ENCODE measurements around the gene SETBP1.

Gene SETBP1

DNA sequence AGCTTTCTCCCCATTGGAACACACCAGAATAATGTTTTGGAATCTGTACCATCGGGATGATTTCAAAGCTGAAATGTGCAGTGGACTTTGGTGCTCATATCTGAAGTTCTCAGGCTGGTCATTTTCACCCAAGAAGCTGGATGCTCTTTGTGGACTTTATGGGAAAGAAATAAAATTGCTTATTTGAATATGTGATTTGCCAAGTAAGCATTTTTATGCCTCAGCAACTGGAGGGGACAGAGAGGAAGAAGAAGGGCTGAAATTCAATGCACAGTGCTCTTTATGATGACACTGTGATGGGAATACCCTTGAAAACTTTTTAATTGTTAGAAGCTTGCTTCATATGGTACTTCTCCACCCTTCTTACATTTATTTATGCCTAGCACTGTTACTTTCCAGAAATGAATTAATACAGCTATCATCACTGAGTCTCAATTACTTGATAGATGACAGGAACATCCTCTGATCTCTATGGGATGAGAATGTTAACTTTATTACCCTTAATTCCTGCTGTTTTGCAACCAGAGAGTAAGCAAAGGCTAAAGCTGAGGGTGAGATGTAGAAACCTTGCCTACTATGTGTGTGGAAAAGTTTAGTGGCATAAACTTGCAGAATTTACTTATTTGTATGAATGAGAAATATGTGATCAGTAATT, 23.6 kb downstream of the SETBP1 start:
- no peak for DNase-seq (ENCODE audit: low spot score)
- TF ChIP-seq, protein P1, sequence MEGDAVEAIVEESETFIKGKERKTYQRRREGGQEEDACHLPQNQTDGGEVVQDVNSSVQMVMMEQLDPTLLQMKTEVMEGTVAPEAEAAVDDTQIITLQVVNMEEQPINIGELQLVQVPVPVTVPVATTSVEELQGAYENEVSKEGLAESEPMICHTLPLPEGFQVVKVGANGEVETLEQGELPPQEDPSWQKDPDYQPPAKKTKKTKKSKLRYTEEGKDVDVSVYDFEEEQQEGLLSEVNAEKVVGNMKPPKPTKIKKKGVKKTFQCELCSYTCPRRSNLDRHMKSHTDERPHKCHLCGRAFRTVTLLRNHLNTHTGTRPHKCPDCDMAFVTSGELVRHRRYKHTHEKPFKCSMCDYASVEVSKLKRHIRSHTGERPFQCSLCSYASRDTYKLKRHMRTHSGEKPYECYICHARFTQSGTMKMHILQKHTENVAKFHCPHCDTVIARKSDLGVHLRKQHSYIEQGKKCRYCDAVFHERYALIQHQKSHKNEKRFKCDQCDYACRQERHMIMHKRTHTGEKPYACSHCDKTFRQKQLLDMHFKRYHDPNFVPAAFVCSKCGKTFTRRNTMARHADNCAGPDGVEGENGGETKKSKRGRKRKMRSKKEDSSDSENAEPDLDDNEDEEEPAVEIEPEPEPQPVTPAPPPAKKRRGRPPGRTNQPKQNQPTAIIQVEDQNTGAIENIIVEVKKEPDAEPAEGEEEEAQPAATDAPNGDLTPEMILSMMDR (IDR thresholded peaks at IDR 0.05; ENCODE audit: extremely low read depth, missing control alignments), result no peak

DNA sequence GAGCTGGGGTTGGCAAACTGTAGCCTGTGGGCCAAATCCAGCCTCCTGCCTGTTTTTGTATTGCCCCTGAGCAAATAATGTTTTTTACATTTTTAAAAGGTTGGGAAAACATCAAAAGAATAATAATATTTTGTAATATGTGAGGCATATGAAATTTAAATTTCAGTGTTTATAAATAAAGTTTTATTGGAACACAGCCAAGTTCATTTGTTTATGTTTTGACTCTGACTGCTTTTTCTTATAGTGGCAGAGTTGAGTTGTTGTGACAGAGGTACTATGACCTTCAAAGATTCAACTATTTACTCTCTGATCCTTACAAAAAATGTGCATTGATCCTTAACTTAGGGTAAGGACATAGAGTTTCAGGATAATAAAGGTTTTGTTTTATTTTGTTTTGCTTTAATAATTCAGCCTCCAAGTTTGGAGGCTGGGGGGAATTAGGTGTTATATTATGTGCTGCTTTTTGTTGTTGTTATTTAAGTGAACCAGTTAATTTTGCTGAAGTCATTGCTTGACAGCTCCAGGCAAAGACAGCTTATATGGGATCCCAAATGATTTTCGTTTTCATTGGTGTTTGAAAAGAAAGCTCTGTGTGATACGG, 24.5 kb downstream of the SETBP1 start:
- TF ChIP-seq, protein P1 (IDR thresholded peaks at IDR 0.05; ENCODE audit: extremely low read depth, missing control alignments), result no peak
- no peak for DNase-seq (ENCODE audit: low spot score)

DNA sequence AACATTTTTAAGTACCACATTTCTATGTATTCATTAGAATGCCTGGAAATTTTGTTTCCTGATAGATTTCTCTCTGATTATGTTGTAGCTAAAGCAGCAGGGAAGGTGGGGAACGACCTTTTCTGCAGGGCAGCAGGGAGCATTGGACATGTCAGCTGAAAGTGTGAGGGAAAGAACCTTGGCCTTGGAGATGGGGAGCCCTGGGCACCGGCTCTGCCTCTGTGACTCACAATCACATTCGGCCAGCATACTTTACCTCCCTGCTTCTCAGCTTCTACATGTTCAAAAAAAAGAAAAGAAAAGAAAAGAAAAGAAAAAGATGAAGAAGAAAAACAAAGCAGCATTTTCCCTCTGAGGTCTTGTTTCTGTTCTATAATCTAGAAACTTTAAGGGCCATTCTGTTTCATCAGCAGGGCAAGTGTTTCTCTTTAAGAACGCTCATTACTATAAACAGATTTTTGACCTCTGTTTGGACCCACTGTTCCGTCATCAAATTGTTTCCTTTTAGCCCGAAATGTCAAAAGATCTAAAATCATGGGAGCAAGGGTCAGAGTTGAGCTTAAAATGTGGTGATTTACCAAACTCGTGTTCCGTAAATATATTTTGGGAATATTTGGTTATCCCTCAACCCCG, 27.9 kb downstream of the SETBP1 start:
- DNase-seq (ENCODE audit: low spot score), result no peak
- TF ChIP-seq, protein P1 (IDR thresholded peaks at IDR 0.05; ENCODE audit: extremely low read depth, missing control alignments), result no peak

DNA sequence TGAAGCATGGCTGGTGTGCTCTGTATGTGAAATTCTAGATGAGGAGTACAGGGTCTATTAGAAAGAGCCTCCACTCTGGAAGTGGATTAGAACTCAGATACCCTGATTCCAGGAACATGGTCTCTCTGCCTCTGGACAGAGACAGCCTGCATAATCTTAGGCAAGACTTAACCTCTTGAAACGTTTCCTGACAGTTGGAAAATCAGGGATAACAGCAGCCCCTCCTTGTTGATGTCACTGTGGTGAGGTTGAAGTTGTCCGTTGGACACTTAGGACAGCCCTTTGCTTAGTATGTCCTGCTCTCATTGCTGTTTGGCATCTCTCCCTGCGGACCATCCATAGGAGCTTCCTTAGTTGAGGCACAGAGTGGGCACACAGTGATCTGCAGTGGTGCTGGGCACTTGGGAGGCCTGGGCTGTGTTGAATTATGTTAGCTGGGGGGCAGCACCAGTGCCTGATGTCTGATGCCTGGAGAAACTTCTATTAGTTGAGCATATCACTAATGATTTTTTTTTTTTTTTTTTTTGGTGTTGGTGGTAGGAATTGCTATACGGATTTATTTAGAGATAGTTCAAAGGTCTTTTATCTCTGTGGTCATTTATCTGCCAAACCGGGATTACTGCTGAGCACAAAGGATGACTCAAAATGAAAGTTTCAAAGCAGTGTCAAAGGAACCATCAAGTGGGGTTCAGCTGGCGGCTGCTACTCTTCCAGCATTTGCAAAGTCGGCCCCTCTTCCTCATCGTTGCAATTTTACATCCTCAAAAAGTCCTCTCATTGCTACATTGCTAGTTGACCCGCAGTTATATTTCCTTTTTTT, 28.8 kb downstream of the SETBP1 start:
- peak; percentile 71 for DNase-seq (ENCODE audit: low spot score)
- TF ChIP-seq, protein P1 (IDR thresholded peaks at IDR 0.05; ENCODE audit: extremely low read depth, missing control alignments), result no peak

DNA sequence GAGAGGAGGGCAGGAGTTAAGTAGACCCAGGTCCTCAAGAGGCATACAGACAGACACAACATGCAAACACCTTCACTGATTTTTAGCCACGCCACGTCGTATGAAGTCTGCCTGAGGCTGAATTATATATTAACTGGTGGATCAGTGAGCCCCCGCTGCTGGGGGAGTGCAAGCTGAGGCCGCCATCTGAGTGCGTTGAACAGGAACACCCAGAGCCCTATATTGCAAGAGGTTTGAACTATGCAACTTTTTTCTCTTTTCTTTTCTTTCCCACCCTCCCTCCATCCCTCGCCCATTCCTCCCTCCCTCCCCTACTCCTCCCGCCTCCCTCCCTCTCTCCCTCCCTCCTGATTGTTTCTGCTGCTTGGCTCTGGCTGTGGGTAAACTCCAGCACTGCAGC, 30.2 kb downstream of the SETBP1 start:
- TF ChIP-seq, protein P1 (IDR thresholded peaks at IDR 0.05; ENCODE audit: extremely low read depth, missing control alignments), result no peak
- DNase-seq (ENCODE audit: low spot score), result no peak

DNA sequence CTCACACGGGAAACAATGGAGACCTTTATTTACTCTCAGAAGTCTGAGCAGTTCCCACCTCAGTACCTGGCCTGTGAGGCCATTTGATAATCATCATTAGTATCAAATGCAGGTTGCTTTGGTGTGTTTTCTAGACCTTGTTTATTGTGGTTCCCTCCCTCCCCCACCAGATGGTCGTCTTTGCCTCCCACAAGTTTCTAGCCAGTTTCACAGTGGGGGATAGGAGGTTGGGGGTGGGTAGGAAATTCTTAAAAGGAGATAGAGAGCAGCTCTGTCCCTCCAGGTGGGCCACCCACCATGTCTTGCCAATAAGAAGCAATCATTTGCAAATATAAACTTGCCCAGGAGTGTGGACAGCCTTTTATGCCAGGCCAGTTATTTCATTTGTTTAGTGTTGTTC, 31.3 kb downstream of the SETBP1 start:
- DNase-seq (ENCODE audit: low spot score), result no peak
- TF ChIP-seq, protein P1 (IDR thresholded peaks at IDR 0.05; ENCODE audit: extremely low read depth, missing control alignments), result no peak

All from GM20000 (cell line).